HepG2 (cell line): ENCODE results near the gene FAM163B. TPM values are rescaled to one million over a fixed set of nuclear protein-coding genes. Genes with fewer than 3 reads are reported as not detected.

Source experiments
- ATAC-seq: fragments of 200-7000 bp; cut with Tn5 transposase; 3 replicates; pipeline ENCODE4 v1.9.1; 2020; ENCODE audit warnings: mild to moderate bottlenecking, moderate library complexity
- BruUV-seq: library from RNA; stranded (reverse); fragments of 400-500 nt; replicated peaks from 2 replicates; lab custom pipeline; 2021; lab: Mats Ljungman, UMichigan
- CTCF ChIA-PET: fragments of 300-600 bp; formaldehyde crosslinking; extraction: SDS; loops from one replicate; lab custom pipeline; 2021; ENCODE audit warnings: low total read pairs, inconsistent platforms, low intra/inter-chr PET ratio; lab: Yijun Ruan, JAX
- POLR2A ChIA-PET: fragments of 350-600 bp; sonication (Branson Sonifier 250); formaldehyde crosslinking; loops from one replicate; lab custom pipeline; 2020; ENCODE audit warnings: antibody characterized with exemption, inconsistent platforms; lab: Yijun Ruan, JAX
- DNase-seq: peaks from one replicate; pipeline ENCODE4 v3.0.0-alpha.2; 2015; ENCODE audit warnings: low spot score
- FAIRE-seq: peaks from 3 replicates; lab custom pipeline; 2011; peaks lifted over from hg19 to GRCh38; lab: Jason Lieb, UNC
- H2AFZ ChIP-seq: one replicate; pipeline ENCODE4 v1.6.1; 2011; ENCODE audit warnings: low read length, inconsistent platforms
- H3K27ac ChIP-seq: fragments of 300-600 bp; 3 replicates; pipeline ENCODE4 v1.8.0; 2011; ENCODE audit warnings: mixed run types, mild to moderate bottlenecking, mixed read lengths, low read length, inconsistent platforms; ENCODE audit not compliant: insufficient read depth; ENCODE audit errors: extremely low read length
- H3K27me3 ChIP-seq, 2 experiments: fragments of 200-600 bp in 1 of 2; 2 replicates in 1 of 2; 3 replicates in 1 of 2; pipeline versions ENCODE4 v1.6.0 to v1.8.0; 2011; ENCODE audit warnings: low read length in 2 of 2, mild to moderate bottlenecking in 2 of 2, moderate library complexity in 2 of 2, inconsistent platforms in 1 of 2; ENCODE audit not compliant: insufficient read depth in 2 of 2, control insufficient read depth in 1 of 2
- H3K36me3 ChIP-seq, 2 experiments: fragments of 200-600 bp in 1 of 2; replicated peaks in 1 of 2; 2 replicates in 1 of 2; 3 replicates in 1 of 2; pipeline versions ENCODE4 v1.5.1 to v1.8.0; 2011; ENCODE audit warnings: low read length in 2 of 2, inconsistent platforms in 1 of 2; ENCODE audit not compliant: insufficient read depth in 2 of 2, control insufficient read depth in 1 of 2
- H3K4me1 ChIP-seq: 2 replicates; pipeline ENCODE4 v1.5.1; 2012; ENCODE audit warnings: low read length, inconsistent platforms; ENCODE audit not compliant: insufficient read depth
- H3K4me2 ChIP-seq: 2 replicates; pipeline ENCODE4 v1.6.0; 2011; ENCODE audit warnings: low read depth, low read length, inconsistent platforms
- H3K4me3 ChIP-seq, 3 experiments: fragments of 200-600 bp in 1 of 3; sonication (generic), shearing (Covaris generic) in 1 of 3; replicated peaks in 1 of 3; 2 replicates each; pipeline ENCODE4 v1.5.1; 2011 to 2016; ENCODE audit warnings: low read length in 3 of 3, inconsistent platforms in 2 of 3, low read depth in 2 of 3, mild to moderate bottlenecking in 2 of 3, control low read depth in 1 of 3, mixed read lengths in 1 of 3; ENCODE audit not compliant: insufficient read depth in 1 of 3
- H3K79me2 ChIP-seq: one replicate; pipeline ENCODE4 v1.6.1; 2011; ENCODE audit warnings: low read length, inconsistent platforms; ENCODE audit not compliant: insufficient read depth
- H3K9ac ChIP-seq: 2 replicates; pipeline ENCODE4 v1.6.0; 2011; ENCODE audit warnings: mild to moderate bottlenecking, low read depth, low read length, inconsistent platforms; ENCODE audit not compliant: insufficient read depth
- H3K9me3 ChIP-seq: 2 replicates; pipeline ENCODE4 v1.5.1; 2012; ENCODE audit warnings: mild to moderate bottlenecking, low read length
- H4K20me1 ChIP-seq: 2 replicates; pipeline ENCODE4 v1.6.0; 2011; ENCODE audit warnings: inconsistent platforms, mild to moderate bottlenecking, low read length, moderate library complexity; ENCODE audit not compliant: insufficient read depth
- E2F5 ChIP-seq: sonication (generic); formaldehyde crosslinking; conservative IDR thresholded peaks from 2 replicates; pipeline ENCODE4 v1.4.0; 2020; ENCODE audit warnings: missing genetic modification reagents
- EED ChIP-seq: sonication (generic); formaldehyde crosslinking; IDR thresholded peaks from 2 replicates; pipeline ENCODE4 v1.5.0; 2020; ENCODE audit warnings: mild to moderate bottlenecking, missing genetic modification reagents
- KLF13 ChIP-seq: sonication (generic); formaldehyde crosslinking; IDR thresholded peaks from 2 replicates; pipeline ENCODE4 v1.4.0; 2020; ENCODE audit warnings: mild to moderate bottlenecking, missing genetic modification reagents
- NCOA5 ChIP-seq: sonication (generic); formaldehyde crosslinking; IDR thresholded peaks from 2 replicates; pipeline ENCODE4 v1.4.0; 2020; ENCODE audit warnings: missing genetic modification reagents
- ONECUT2 ChIP-seq: sonication (generic); formaldehyde crosslinking; IDR thresholded peaks from 2 replicates; pipeline ENCODE4 v1.4.0; 2020; ENCODE audit warnings: missing genetic modification reagents
- ZNF263 ChIP-seq: sonication (generic); formaldehyde crosslinking; IDR thresholded peaks from 2 replicates; pipeline ENCODE4 v1.4.0; 2020; ENCODE audit warnings: missing genetic modification reagents
- ZNF362 ChIP-seq: sonication (generic); formaldehyde crosslinking; IDR thresholded peaks from 2 replicates; pipeline ENCODE4 v1.4.0; 2020; ENCODE audit warnings: missing genetic modification reagents, mild to moderate bottlenecking, borderline replicate concordance
- ZNF605 ChIP-seq: sonication (generic); formaldehyde crosslinking; IDR thresholded peaks from 2 replicates; pipeline ENCODE4 v1.8.0; 2022; ENCODE audit warnings: mild to moderate bottlenecking, missing genetic modification reagents
- ZNF768 ChIP-seq: sonication (generic); formaldehyde crosslinking; IDR thresholded peaks from 2 replicates; pipeline ENCODE4 v1.4.0; 2020; ENCODE audit warnings: missing genetic modification reagents
- WGBS: methylation state at CpG from one replicate; pipeline ENCODE4 v1.1.6; 2017; ENCODE audit warnings: low lambda C conversion rate; 5-methylcytosine and 5-hydroxymethylcytosine counted together
- in situ Hi-C: cut with HindIII; loops from 2 replicates; pipeline ENCODE4 v1.10.0; 2017; ENCODE audit warnings: low pct_unique_long_range_greater_than_20kb; ENCODE audit not compliant: extremely low pct_ligation_motif_present
- intact Hi-C: fragments of 100-400 bp; cut with micrococcal nuclease; formaldehyde crosslinking; loops from one replicate; pipeline ENCODE4 v1.10.0; 2022; ENCODE audit not compliant: unreplicated experiment
- polyA plus RNA-seq, 8 experiments: library from polyadenylated mRNA; depleted of rRNA in 3 of 8; stranded (reverse) in 7 of 8; unstranded in 1 of 8; fragments of >200 nt; fragmentation: Illumina TruSeq in 4 of 8; extraction: Trizol in 4 of 8; gene quantifications; 2 replicates each; pipeline versions ENCODE4 v1.2.1 to v1.2.3, GENCODE V29; 2011 to 2016; ENCODE audit warnings: low read depth in 4 of 8, missing spikeins in 1 of 8, mixed read lengths in 1 of 8; ENCODE audit not compliant: insufficient read depth in 1 of 8
- total RNA-seq, 5 experiments: library from RNA; depleted of rRNA; stranded (reverse); fragments of >200 nt; fragmentation: Illumina TruSeq; extraction: Trizol; gene quantifications; 2 replicates each; pipeline ENCODE4 v1.2.3, GENCODE V29; 2016; ENCODE audit warnings: low read depth in 1 of 5

Gene FAM163B
- total and polyA plus RNA-seq, 2 of the 13 experiments (the other 11 are each of a cell fraction or from before 2014, with no cell fraction given) = not detected

GRCh38 chr9:133635098-133635497 lies 25.9 kb upstream of the FAM163B start:
- under 1% methylated on average over 6 of the region's 6 CpGs for WGBS
- DNase-seq (no peak), FAIRE-seq (no peak), ATAC-seq (no peak)
- no peak overlapping the region for H3K4me3 ChIP-seq
- no peaks in the 10 kb centered on the region for H3K4me1 ChIP-seq
- H3K4me2 ChIP-seq = no peak overlapping the region
- ChIA-PET CTCF (no interaction called here), POLR2A (no interaction called here)
- no peak for TF ChIP-seq ZNF768 (CRISPR knock-in tag)
- TF ChIP-seq ZNF362 (CRISPR knock-in tag) = no peak
- no peak for TF ChIP-seq ONECUT2
- no peak for TF ChIP-seq KLF13 (CRISPR knock-in tag)
- TF ChIP-seq EED (CRISPR knock-in tag) = no peak
- no peak for TF ChIP-seq E2F5
- TF ChIP-seq ZNF605 (CRISPR knock-in tag) = no peak
- TF ChIP-seq NCOA5 = no peak
- TF ChIP-seq ZNF263 (CRISPR knock-in tag) = peak; percentile 59; the same call in 1 of the 2 replicates
- no peak overlapping the region for H2AFZ ChIP-seq
- H3K79me2 ChIP-seq = no peaks in the 10 kb centered on the region
- in situ Hi-C loops = no loop called here
- H4K20me1 ChIP-seq = peaks cover 6% of the 10 kb centered on the region; the same call in 1 of the 2 replicates
- H3K27ac ChIP-seq = no peak overlapping the region
- intact Hi-C loops = no loop called here
- no TSS peak for BruUV-seq
- H3K36me3 ChIP-seq = no peaks in the 10 kb centered on the region
- no peaks in the 10 kb centered on the region for H3K9me3 ChIP-seq
- no peak overlapping the region for H3K9ac ChIP-seq
- H3K27me3 ChIP-seq = peaks cover 28 to 95% of the 10 kb centered on the region in 2 experiments
